H1 (cell line): ENCODE measurements around the gene DHRS12. TPM values are rescaled to one million over a fixed set of nuclear protein-coding genes. Genes with fewer than 3 reads are reported as not detected.

ENCODE experiments used
- CTCF ChIA-PET: fragments of 300-600 bp; sonication (Branson Sonifier 250); formaldehyde crosslinking; loops from one replicate; lab custom pipeline; 2021; ENCODE audit not compliant: partially characterized antibody; lab: Charles Lee
- POLR2A ChIA-PET: fragments of 300-600 bp; sonication (Branson Sonifier 250); formaldehyde crosslinking; loops from one replicate; lab custom pipeline; 2021; ENCODE audit warnings: inconsistent platforms; ENCODE audit not compliant: partially characterized antibody; lab: Charles Lee
- DNase-seq, 2 experiments: peaks; one replicate each; pipeline versions ENCODE4 v3.0.0 to v3.0.0-alpha.2; 2010 to 2022; ENCODE audit warnings: low spot score in 2 of 2, low read depth in 1 of 2, mixed read lengths in 1 of 2
- FAIRE-seq: peaks from 2 replicates; lab custom pipeline; 2011; peaks lifted over from hg19 to GRCh38; lab: Jason Lieb, UNC
- H2AFZ ChIP-seq: 2 replicates; pipeline ENCODE4 v1.8.1; 2012; ENCODE audit warnings: low read length, inconsistent platforms
- H2AK5ac ChIP-seq: 2 replicates; pipeline ENCODE4 v1.6.1; 2013; ENCODE audit warnings: low read depth, low read length
- H2BK120ac ChIP-seq: replicated peaks from 2 replicates; pipeline ENCODE3; 2013; ENCODE audit warnings: low read depth, low read length, inconsistent platforms
- H2BK12ac ChIP-seq: 2 replicates; pipeline ENCODE4 v1.6.1; 2013; ENCODE audit warnings: low read depth, low read length
- H2BK15ac ChIP-seq: 2 replicates; pipeline ENCODE4 v1.6.1; 2013; ENCODE audit warnings: low read length
- H2BK20ac ChIP-seq: 2 replicates; pipeline ENCODE4 v1.6.1; 2013; ENCODE audit warnings: low read length
- H2BK5ac ChIP-seq: 2 replicates; pipeline ENCODE4 v1.6.1; 2013; ENCODE audit warnings: low read depth, low read length
- H3K14ac ChIP-seq: 2 replicates; pipeline ENCODE4 v1.6.1; 2013; ENCODE audit warnings: inconsistent platforms; ENCODE audit not compliant: insufficient read length
- H3K18ac ChIP-seq: 2 replicates; pipeline ENCODE4 v1.6.1; 2013; ENCODE audit warnings: low read length; ENCODE audit errors: extremely low read depth
- H3K23ac ChIP-seq: 2 replicates; pipeline ENCODE4 v1.6.1; 2013; ENCODE audit warnings: inconsistent platforms; ENCODE audit not compliant: insufficient read length
- H3K23me2 ChIP-seq: 2 replicates; pipeline ENCODE4 v1.6.1; 2013; ENCODE audit warnings: low read depth, low read length
- H3K27ac ChIP-seq: 2 replicates; pipeline ENCODE4 v1.6.1; 2011; ENCODE audit warnings: low read depth, low read length, inconsistent platforms
- H3K27me3 ChIP-seq, 4 experiments: replicated peaks in 1 of 4; 1 replicate in 1 of 4; 2 replicates in 3 of 4; pipeline versions ENCODE4 v1.6.1 to v1.8.1; 2011 to 2013; ENCODE audit warnings: low read length in 3 of 4, mild to moderate bottlenecking in 3 of 4, inconsistent platforms in 2 of 4, mixed read lengths in 2 of 4, moderate library complexity in 1 of 4; ENCODE audit not compliant: control insufficient read depth in 3 of 4, insufficient read depth in 3 of 4; ENCODE audit errors: extremely low read depth in 1 of 4
- H3K36me3 ChIP-seq, 4 experiments: 2 replicates each; pipeline versions ENCODE4 v1.6.1 to v1.8.1; 2011 to 2013; ENCODE audit warnings: mild to moderate bottlenecking in 4 of 4, low read length in 3 of 4, moderate library complexity in 2 of 4, control low read depth in 1 of 4, inconsistent platforms in 1 of 4; ENCODE audit not compliant: insufficient read depth in 4 of 4, control insufficient read depth in 2 of 4
- H3K4ac ChIP-seq: replicated peaks from 2 replicates; pipeline ENCODE3; 2013; ENCODE audit warnings: low read length, low read depth, mixed read lengths, inconsistent platforms; ENCODE audit not compliant: insufficient read length
- H3K4me1 ChIP-seq, 4 experiments: replicated peaks in 1 of 4; 1 replicate in 1 of 4; 2 replicates in 3 of 4; pipeline versions ENCODE4 v1.6.1 to v1.8.1; 2011 to 2013; ENCODE audit warnings: low read length in 3 of 4, inconsistent platforms in 2 of 4, mixed read lengths in 1 of 4; ENCODE audit not compliant: insufficient read depth in 4 of 4, control insufficient read depth in 3 of 4
- H3K4me2 ChIP-seq, 2 experiments: 2 replicates each; pipeline versions ENCODE4 v1.6.1 to v1.8.1; 2011 to 2013; ENCODE audit warnings: low read depth in 2 of 2, low read length in 2 of 2, control low read depth in 1 of 2, inconsistent platforms in 1 of 2, mild to moderate bottlenecking in 1 of 2; ENCODE audit not compliant: insufficient read depth in 1 of 2
- H3K4me3 ChIP-seq, 4 experiments: fragments of 200-600, 300-600 bp in 1 of 4; sonication (generic), shearing (Covaris generic), sonication (Bioruptor Twin) in 1 of 4; 2 replicates each; pipeline versions ENCODE4 v1.5.1 to v1.8.1; 2011 to 2016; ENCODE audit warnings: low read length in 4 of 4, low read depth in 3 of 4, control low read depth in 2 of 4, inconsistent platforms in 2 of 4, mild to moderate bottlenecking in 2 of 4, mixed read lengths in 1 of 4, moderate library complexity in 1 of 4; ENCODE audit not compliant: insufficient read depth in 2 of 4; ENCODE audit errors: extremely low read depth in 1 of 4
- H3K56ac ChIP-seq: replicated peaks from 2 replicates; pipeline ENCODE3; 2013; ENCODE audit warnings: low read depth, mild to moderate bottlenecking, mixed read lengths, low read length, inconsistent platforms; ENCODE audit not compliant: insufficient read length
- H3K79me1 ChIP-seq: 2 replicates; pipeline ENCODE4 v1.6.1; 2013; ENCODE audit warnings: low read depth, low read length, control low read depth
- H3K79me2 ChIP-seq, 2 experiments: 2 replicates each; pipeline versions ENCODE4 v1.6.1 to v1.8.1; 2012 to 2013; ENCODE audit warnings: low read length in 2 of 2, mild to moderate bottlenecking in 2 of 2, inconsistent platforms in 1 of 2; ENCODE audit not compliant: insufficient read depth in 2 of 2, control insufficient read depth in 1 of 2
- H3K9ac ChIP-seq, 4 experiments: replicated peaks in 1 of 4; 1 replicate in 1 of 4; 2 replicates in 3 of 4; pipeline versions ENCODE4 v1.6.1 to v1.8.1; 2011 to 2013; ENCODE audit warnings: low read depth in 3 of 4, low read length in 3 of 4, control low read depth in 2 of 4, mild to moderate bottlenecking in 2 of 4, moderate library complexity in 2 of 4, inconsistent platforms in 1 of 4; ENCODE audit errors: extremely low read depth in 1 of 4
- H3K9me3 ChIP-seq, 2 experiments: 2 replicates each; pipeline versions ENCODE4 v1.6.1 to v1.8.1; 2012 to 2013; ENCODE audit warnings: mild to moderate bottlenecking in 2 of 2, moderate library complexity in 2 of 2, control low read depth in 1 of 2, inconsistent platforms in 1 of 2, low read depth in 1 of 2, low read length in 1 of 2, mixed read lengths in 1 of 2; ENCODE audit not compliant: insufficient read depth in 2 of 2
- H4K20me1 ChIP-seq, 2 experiments: replicated peaks in 1 of 2; 2 replicates each; pipeline versions ENCODE3 to v1.8.1; 2011 to 2013; ENCODE audit warnings: inconsistent platforms in 2 of 2, low read length in 2 of 2, mild to moderate bottlenecking in 1 of 2; ENCODE audit not compliant: insufficient read depth in 2 of 2, control insufficient read depth in 1 of 2
- H4K5ac ChIP-seq: 2 replicates; pipeline ENCODE4 v1.6.1; 2013; ENCODE audit warnings: low read length, low read depth, mixed read lengths, inconsistent platforms; ENCODE audit not compliant: insufficient read length
- H4K8ac ChIP-seq: 2 replicates; pipeline ENCODE4 v1.8.0; 2013; ENCODE audit warnings: mild to moderate bottlenecking, moderate library complexity, low read length, inconsistent platforms; ENCODE audit not compliant: insufficient read depth; ENCODE audit errors: extremely low read depth
- H4K91ac ChIP-seq: replicated peaks from 2 replicates; pipeline ENCODE3; 2013; ENCODE audit warnings: low read length, mixed read lengths, inconsistent platforms; ENCODE audit not compliant: insufficient read length
- KDM1A ChIP-seq: fragments of 200-600, 300-600 bp; sonication (generic); IDR thresholded peaks from 2 replicates; pipeline ENCODE4 v1.7.1; 2016; ENCODE audit warnings: mild to moderate bottlenecking, low read length, borderline replicate concordance
- SP4 ChIP-seq: IDR thresholded peaks from 2 replicates; pipeline ENCODE4 v1.6.1; 2012; ENCODE audit warnings: low read length, inconsistent platforms
- polyA plus RNA-seq, 7 experiments: library from polyadenylated mRNA; depleted of rRNA in 3 of 7; stranded (reverse) in 5 of 7; unstranded in 2 of 7; fragments of >200 nt in 5 of 7; fragments of 200-250 nt in 2 of 7; gene quantifications; 1 replicate in 5 of 7; 2 replicates in 1 of 7; 4 replicates in 1 of 7; pipeline versions ENCODE4 v1.2.1 to v1.2.3, GENCODE V29; 2011 to 2013; ENCODE audit warnings: missing spikeins in 2 of 7, mixed read lengths in 2 of 7
- total RNA-seq: library from RNA; stranded (reverse); fragmentation: NEBNext Ultra II Directional; extraction: Animal tissue kit (Norgen Biotek cat#: 25700); gene quantifications from 2 replicates; pipeline ENCODE4 v1.2.1, GENCODE V29; 2021

Gene DHRS12
- total and polyA plus RNA-seq, 2 of the 8 experiments (the other 6 are each of a cell fraction or from before 2014, with no cell fraction given): 8.7 TPM

GRCh38 chr13:51808811-51809210, 4.8 kb upstream of the DHRS12 start:
- Histone ChIP-seq H4K8ac (no peak overlapping the region), H3K4ac (no peak overlapping the region), H3K27me3 (0 out of 7 replicates have a peak, but pooled peaks cover 0 to 2% (median 0%) of the 10 kb centered on the region in 4 experiments), H2BK15ac (no peak overlapping the region), H3K79me2 (no peaks in the 10 kb centered on the region), H2AFZ (no peak overlapping the region), H3K4me3 (no peak overlapping the region), H3K4me1 (peaks cover 3 to 13% (median 4%) of the 10 kb centered on the region in 4 experiments; a peak in 6 of 7 replicates), H2BK5ac (no peak overlapping the region), H3K56ac (no peak overlapping the region), H2BK120ac (no peak overlapping the region), H3K9me3 (no peaks in the 10 kb centered on the region), H4K91ac (no peak overlapping the region), H4K20me1 (no peaks in the 10 kb centered on the region), H3K9ac (no peak overlapping the region), H4K5ac (no peak overlapping the region), H2BK12ac (no peak overlapping the region), H3K4me2 (no peak overlapping the region), H3K23me2 (peaks cover 5% of the 10 kb centered on the region), H3K36me3 (no peaks in the 10 kb centered on the region), H3K79me1 (no peaks in the 10 kb centered on the region), H3K27ac (no peak overlapping the region), H2BK20ac (no peak overlapping the region), H2AK5ac (no peak overlapping the region), H3K18ac (no peak overlapping the region), H3K14ac (no peak overlapping the region), H3K23ac (no peak overlapping the region)
- POLR2A ChIA-PET: interaction anchor here (1.3 kb wide), 1 partner anchor 9 kb away, joined by 3 read pairs; no protein-coding TSS in a partner anchor
- DNase-seq (no peak), FAIRE-seq (no peak)
- 0 out of 2 replicates have a peak, but pooled peaks have one; percentile 10 for TF ChIP-seq KDM1A
- TF ChIP-seq SP4: no peak
- CTCF ChIA-PET: interaction anchor here (1.1 to 7.5 kb wide), 3 partner anchors 11 to 16 kb away, joined by 3 to 98 read pairs (median 6); no protein-coding TSS in a partner anchor
